Measurements from ENCODE around the gene GABRA5. TPM values are rescaled to one million over a fixed set of nuclear protein-coding genes. Genes with fewer than 3 reads are reported as not detected.

GABRA5 gene
- total and polyA plus RNA-seq, 2 of the 8 experiments (the other 6 are each of a cell fraction or from before 2014, with no cell fraction given) = 15.0 to 29.6 TPM

GRCh38 chr15:26870346-26870745, 3.5 kb downstream of the GABRA5 start:
- no peak for DNase-seq (ENCODE audit: low read depth in 1 of 2, low spot score in 2 of 2)
- Histone ChIP-seq H3K79me1 (ENCODE audit: low read depth, low read length) (no peaks in the 10 kb centered on the region), H3K27ac (ENCODE audit: low read depth, low read length) (no peak overlapping the region), H3K79me2 (ENCODE audit: control insufficient read depth in 1 of 2, insufficient read depth in 2 of 2, low read length in 2 of 2) (no peaks in the 10 kb centered on the region), H3K4ac (replicated peaks; ENCODE audit: insufficient read length, low read depth, low read length) (no peak overlapping the region), H3K23me2 (ENCODE audit: low read depth, low read length) (peaks cover 14% of the 10 kb centered on the region), H3K4me1 (replicated peaks in 1 of 4; ENCODE audit: control insufficient read depth in 3 of 4, insufficient read depth in 4 of 4, low read length in 3 of 4) (peaks cover 0 to 10% (median 7%) of the 10 kb centered on the region in 4 experiments; a peak in 5 of 7 replicates), H2BK15ac (ENCODE audit: low read length) (no peak overlapping the region), H4K8ac (ENCODE audit: extremely low read depth, insufficient read depth, low read length) (no peak overlapping the region), H2AK5ac (ENCODE audit: low read depth, low read length) (no peak overlapping the region), H3K36me3 (ENCODE audit: control insufficient read depth in 2 of 4, insufficient read depth in 4 of 4, low read length in 3 of 4) (peaks cover 0 to 3% (median 0%) of the 10 kb centered on the region in 4 experiments; a peak in 1 of 8 replicates), H3K56ac (replicated peaks; ENCODE audit: insufficient read length, low read depth, low read length) (no peak overlapping the region), H3K4me3 (ENCODE audit: extremely low read depth in 1 of 4, insufficient read depth in 2 of 4, low read depth in 3 of 4, low read length in 4 of 4) (no peak overlapping the region), H2BK12ac (ENCODE audit: low read depth, low read length) (no peak overlapping the region), H2BK120ac (replicated peaks; ENCODE audit: low read depth, low read length) (no peak overlapping the region), H4K20me1 (replicated peaks in 1 of 2; ENCODE audit: control insufficient read depth in 1 of 2, insufficient read depth in 2 of 2, low read length in 2 of 2) (peaks cover 0 to 2% of the 10 kb centered on the region in 2 experiments), H4K5ac (ENCODE audit: insufficient read length, low read depth, low read length) (no peak overlapping the region), H3K14ac (ENCODE audit: insufficient read length) (no peak overlapping the region), H2AFZ (ENCODE audit: low read length) (no peak overlapping the region), H2BK5ac (ENCODE audit: low read depth, low read length) (no peak overlapping the region), H3K9me3 (ENCODE audit: insufficient read depth in 2 of 2, low read depth in 1 of 2, low read length in 1 of 2) (no peaks in the 10 kb centered on the region), H3K27me3 (replicated peaks in 1 of 4; ENCODE audit: control insufficient read depth in 3 of 4, extremely low read depth in 1 of 4, insufficient read depth in 3 of 4, low read length in 3 of 4) (peaks cover 8 to 39% (median 24%) of the 10 kb centered on the region in 4 experiments), H4K91ac (replicated peaks; ENCODE audit: insufficient read length, low read length) (no peak overlapping the region), H3K23ac (ENCODE audit: insufficient read length) (no peak overlapping the region), H3K9ac (replicated peaks in 1 of 4; ENCODE audit: extremely low read depth in 1 of 4, low read depth in 3 of 4, low read length in 3 of 4) (no peak overlapping the region), H2BK20ac (ENCODE audit: low read length) (no peak overlapping the region), H3K18ac (ENCODE audit: extremely low read depth, low read length) (no peak overlapping the region), H3K4me2 (ENCODE audit: insufficient read depth in 1 of 2, low read depth in 2 of 2, low read length in 2 of 2) (no peak overlapping the region)
- no peak for FAIRE-seq
- POLR2A ChIA-PET (ENCODE audit: partially characterized antibody) = no interaction called here
- 84% methylated on average over 3 of the region's 3 CpGs; no CpG with 5 or more reads in 1 of the 2 experiments for WGBS, 2 experiments (ENCODE audit: extremely low coverage in 1 of 2, insufficient coverage in 1 of 2, insufficient read length in 1 of 2, insufficient replicate concordance in 2 of 2, low coverage in 1 of 2, low lambda C conversion rate in 2 of 2, missing lambda C conversion rate in 1 of 2)
- CTCF ChIA-PET (ENCODE audit: partially characterized antibody) = no interaction called here
- no peak for TF ChIP-seq RAD21 (IDR thresholded peaks at IDR 0.05 in 1 of 2, conservative IDR thresholded peaks at IDR 0.05 in 1 of 2; ENCODE audit: low read depth in 2 of 2, low read length in 2 of 2)
- TF ChIP-seq RFX5 (IDR thresholded peaks at IDR 0.05; ENCODE audit: borderline replicate concordance, low read depth, low read length) = no peak
- TF ChIP-seq TEAD4 (IDR thresholded peaks at IDR 0.05; ENCODE audit: low read depth, low read length) = no peak
- no peak for TF ChIP-seq SIN3A (conservative IDR thresholded peaks at IDR 0.05 in 1 of 2, IDR thresholded peaks at IDR 0.05 in 1 of 2; ENCODE audit: low read depth in 1 of 2, low read length in 2 of 2)
- no peak for TF ChIP-seq EGR1 (IDR thresholded peaks at IDR 0.05; ENCODE audit: borderline replicate concordance, low read depth, low read length)
- no peak for TF ChIP-seq JUN (IDR thresholded peaks at IDR 0.05; ENCODE audit: low read depth, low read length)
- TF ChIP-seq ASH2L (IDR thresholded peaks at IDR 0.05; ENCODE audit: low read length) = no peak
- TF ChIP-seq CEBPB (IDR thresholded peaks at IDR 0.05; ENCODE audit: low read depth, low read length) = no peak
- no peak for TF ChIP-seq HDAC6 (IDR thresholded peaks at IDR 0.05; ENCODE audit: low read depth, low read length)
- no peak for TF ChIP-seq SIX5 (IDR thresholded peaks at IDR 0.05; ENCODE audit: low read depth, low read length)
- TF ChIP-seq ZNF274 (IDR thresholded peaks at IDR 0.05; ENCODE audit: borderline replicate concordance, extremely low read depth, low read length) = no peak
- TF ChIP-seq SAP30 (IDR thresholded peaks at IDR 0.05; ENCODE audit: insufficient read depth, insufficient replicate concordance, low read length) = no peak
- TF ChIP-seq BRCA1 (IDR thresholded peaks at IDR 0.05; ENCODE audit: low read depth, low read length) = no peak
- TF ChIP-seq SP1 (IDR thresholded peaks at IDR 0.05; ENCODE audit: low read depth, low read length) = no peak
- no peak for TF ChIP-seq CTBP2 (IDR thresholded peaks at IDR 0.05; ENCODE audit: borderline replicate concordance, insufficient read depth, insufficient read length, low read length)

Measured in H1 (cell line).